ENCODE measurements around the gene EP400.
"Not testable (repeated sequence)": the region's sequence is repeated elsewhere in the genome, so short reads cannot be mapped to it uniquely, and the experiment has no call there.

GRCh38 chr12:131948713-131949430 is 870 bp upstream of the EP400 start:
- TF ChIP-seq CTCF, POLR2A, EP300 (IDR thresholded peaks at IDR 0.05): not testable (repeated sequence)
